Measurements from ENCODE around the gene ORMDL2. TPM values are rescaled to one million over a fixed set of nuclear protein-coding genes. Genes with fewer than 3 reads are reported as not detected.

Gene ORMDL2
- total RNA-seq, 1 experiment from 2014 or later: 25.4 TPM

DNA sequence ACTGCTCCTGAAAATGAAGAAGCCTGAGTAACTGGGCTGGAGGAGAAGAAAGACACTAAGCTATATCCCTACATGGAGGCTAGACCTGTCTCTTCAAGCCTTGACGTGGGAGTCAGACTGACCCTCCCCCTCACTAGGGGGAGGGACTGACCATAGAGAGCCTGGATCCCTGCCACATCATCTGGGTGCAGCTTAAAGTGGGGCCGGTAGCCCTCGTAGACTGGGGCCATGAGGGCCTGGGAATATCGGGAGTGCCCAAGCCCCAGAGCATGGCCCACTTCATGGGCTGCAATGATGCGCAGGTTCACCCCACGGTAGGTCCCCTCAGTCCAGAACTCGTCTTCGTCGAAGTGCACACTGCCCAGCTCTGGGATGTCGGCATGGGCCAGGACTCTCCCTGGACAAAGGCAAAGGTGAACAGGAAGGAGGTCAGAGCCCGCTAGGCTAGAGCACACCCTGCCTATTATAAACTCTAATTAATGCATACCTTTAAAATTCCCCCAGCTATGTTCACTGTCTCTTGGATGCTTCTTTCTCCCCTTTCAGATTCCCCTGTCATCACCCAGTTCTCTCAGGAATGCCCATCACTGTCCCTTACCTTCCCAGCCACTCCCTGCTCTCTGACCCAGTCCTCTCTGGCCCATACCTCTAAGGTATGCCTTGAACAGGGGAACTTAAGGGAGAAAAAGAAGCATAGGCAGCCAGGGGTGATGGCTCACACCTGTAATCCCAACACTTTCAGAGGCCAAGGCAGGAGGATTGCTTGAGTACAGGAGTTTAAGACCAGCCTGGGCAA is 21.7 kb downstream of the ORMDL2 start:
- no peak for DNase-seq
- no peak overlapping the region for H3K27ac ChIP-seq
- H3K4me3 ChIP-seq: no peak overlapping the region
- no peaks in the 10 kb centered on the region for H3K27me3 ChIP-seq
- no peaks in the 10 kb centered on the region for H3K9me3 ChIP-seq (replicated peaks)
- peaks cover 11% of the 10 kb centered on the region for H3K4me1 ChIP-seq
- no peaks in the 10 kb centered on the region for H3K36me3 ChIP-seq

DNA sequence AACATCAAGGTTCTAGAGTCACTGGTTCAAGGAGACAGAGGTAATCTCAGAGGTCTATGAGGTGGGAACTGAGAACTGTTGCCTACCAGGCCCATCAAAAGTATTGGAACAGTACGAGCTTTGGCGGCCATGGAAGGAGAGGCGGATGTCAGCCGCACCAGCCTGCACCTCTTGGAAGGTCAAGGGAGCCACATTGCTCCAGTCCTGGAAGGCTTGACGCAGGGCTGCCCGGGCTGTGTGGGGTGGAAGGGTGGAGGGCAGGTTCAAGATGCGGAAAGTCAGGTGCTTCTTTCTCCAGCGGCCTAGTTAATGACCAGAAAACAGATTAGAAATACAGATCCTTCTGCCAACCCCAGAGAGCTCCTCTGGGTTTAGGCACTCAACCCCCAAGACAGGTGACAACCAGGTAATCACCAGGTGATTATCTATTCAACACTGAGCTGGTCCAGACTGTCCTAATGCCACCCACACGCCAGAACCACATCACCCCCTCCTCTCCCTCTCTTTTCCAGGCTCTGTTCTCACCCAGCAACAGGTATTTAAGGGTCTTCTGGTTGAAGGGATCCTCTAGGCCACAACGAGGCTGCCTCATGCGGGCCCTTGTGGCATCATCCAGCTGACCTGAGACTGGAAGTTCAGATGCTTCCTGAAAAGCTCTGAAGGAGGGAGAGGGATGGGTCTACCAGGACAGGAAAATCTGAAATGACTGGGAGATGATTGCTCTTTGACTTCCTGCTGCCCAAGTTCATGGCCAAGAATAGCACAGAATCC is 22.9 kb downstream of the ORMDL2 start:
- H3K36me3 ChIP-seq: no peaks in the 10 kb centered on the region
- H3K4me1 ChIP-seq: peaks cover 11% of the 10 kb centered on the region
- H3K27me3 ChIP-seq: no peaks in the 10 kb centered on the region
- H3K27ac ChIP-seq: no peak overlapping the region
- no peak overlapping the region for H3K4me3 ChIP-seq
- no peaks in the 10 kb centered on the region for H3K9me3 ChIP-seq (replicated peaks)
- DNase-seq: no peak

DNA sequence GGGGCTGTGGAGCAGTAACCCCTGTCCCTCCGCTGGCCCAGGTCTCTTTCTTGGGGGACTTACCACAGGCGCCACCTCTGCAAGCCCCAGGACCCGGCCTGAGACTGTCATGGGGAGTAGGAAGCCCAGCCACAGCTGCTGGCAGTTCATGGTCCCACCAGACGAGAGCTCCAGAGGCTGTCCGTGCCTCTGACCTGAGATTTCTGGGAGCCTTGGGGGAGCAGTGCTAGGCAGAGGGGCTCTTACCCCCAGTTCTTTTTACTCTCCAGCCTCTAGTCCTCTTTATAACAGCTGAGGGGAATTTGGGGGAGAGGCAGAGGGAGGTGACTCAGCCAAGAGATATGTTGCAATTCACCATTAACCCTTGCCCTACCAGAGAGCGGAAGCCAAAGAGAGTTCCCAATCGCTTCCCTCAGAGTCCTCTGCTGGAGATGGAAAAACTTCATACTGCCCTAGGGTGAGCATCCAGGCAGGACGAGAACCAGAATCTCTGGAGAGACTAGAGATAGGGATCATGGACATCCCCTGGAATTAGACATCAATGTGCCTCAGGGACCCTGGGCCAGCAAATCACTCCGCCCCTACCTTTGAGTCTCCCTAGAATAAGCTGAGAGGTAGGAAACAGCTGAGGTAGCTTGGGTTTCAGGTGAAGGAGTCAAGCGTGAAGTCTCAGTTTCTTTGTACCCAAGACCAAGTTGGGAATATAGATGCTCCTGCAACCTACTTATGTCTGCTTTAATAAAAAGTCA is 25.0 kb downstream of the ORMDL2 start, which contains the start of gene MMP19:
TSS of gene MMP19 (minus strand) at position 256 of the 749 bp plus-strand sequence. CDS start at position 150, 106 bp downstream.
- peak; percentile 57 to 71 for DNase-seq
- Histone ChIP-seq H3K27ac (peak within 1 kb of the TSS; percentile 51), H3K27me3 (no peaks in the 10 kb centered on the region), H3K4me3 (peak within 1 kb of the TSS; percentile 52), H3K4me1 (peaks cover 19% of the 10 kb centered on the region), H3K36me3 (no peaks in the 10 kb centered on the region), H3K9me3 (replicated peaks) (no peaks in the 10 kb centered on the region)

DNA sequence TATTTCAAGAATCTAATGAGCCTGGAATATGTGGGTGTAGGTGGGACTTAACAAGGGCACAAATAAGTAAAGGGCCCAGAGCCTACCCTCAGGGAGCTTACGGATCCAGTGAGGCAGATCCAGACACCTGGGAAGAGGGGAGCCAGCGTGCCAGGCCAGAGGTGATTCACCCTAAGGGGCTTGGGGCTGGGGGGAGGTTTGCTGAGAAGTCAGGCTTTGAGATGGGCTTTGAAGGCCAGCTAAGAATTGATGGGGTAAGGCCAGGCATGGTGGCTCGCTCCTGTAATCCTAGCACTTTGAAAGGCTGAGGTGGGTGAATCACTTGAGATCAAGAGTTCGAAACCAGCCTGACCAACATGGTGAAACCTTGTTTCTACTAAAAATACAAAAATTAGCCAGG is 25.6 kb downstream of the ORMDL2 start:
- H3K4me3 ChIP-seq: no peak overlapping the region
- H3K4me1 ChIP-seq: peaks cover 20% of the 10 kb centered on the region
- H3K9me3 ChIP-seq (replicated peaks): no peaks in the 10 kb centered on the region
- H3K27me3 ChIP-seq: no peaks in the 10 kb centered on the region
- no peaks in the 10 kb centered on the region for H3K36me3 ChIP-seq
- no peak for DNase-seq
- H3K27ac ChIP-seq: no peak overlapping the region

DNA sequence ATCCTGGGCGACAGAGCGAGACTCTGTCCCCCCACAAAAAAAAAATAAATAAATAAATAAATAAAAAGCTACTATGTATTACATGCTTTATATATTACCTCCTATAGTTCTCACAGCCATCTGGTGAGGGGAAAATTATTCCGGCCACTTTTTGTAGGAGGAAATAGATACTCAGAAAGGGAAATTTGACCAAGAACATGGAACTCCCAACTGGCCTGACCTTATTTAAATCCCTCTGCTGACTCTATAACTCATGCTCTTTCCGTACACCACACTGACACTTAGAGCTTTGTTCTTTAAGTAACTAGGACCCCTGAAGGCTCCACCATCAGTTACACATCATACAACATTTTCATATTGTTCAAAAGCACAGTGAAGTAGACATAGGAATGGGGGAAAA is 27.1 kb downstream of the ORMDL2 start:
- Histone ChIP-seq H3K27ac (no peak overlapping the region), H3K4me3 (no peak overlapping the region), H3K27me3 (no peaks in the 10 kb centered on the region), H3K36me3 (no peaks in the 10 kb centered on the region), H3K9me3 (replicated peaks) (no peaks in the 10 kb centered on the region), H3K4me1 (peaks cover 24% of the 10 kb centered on the region)
- no peak for DNase-seq

DNA sequence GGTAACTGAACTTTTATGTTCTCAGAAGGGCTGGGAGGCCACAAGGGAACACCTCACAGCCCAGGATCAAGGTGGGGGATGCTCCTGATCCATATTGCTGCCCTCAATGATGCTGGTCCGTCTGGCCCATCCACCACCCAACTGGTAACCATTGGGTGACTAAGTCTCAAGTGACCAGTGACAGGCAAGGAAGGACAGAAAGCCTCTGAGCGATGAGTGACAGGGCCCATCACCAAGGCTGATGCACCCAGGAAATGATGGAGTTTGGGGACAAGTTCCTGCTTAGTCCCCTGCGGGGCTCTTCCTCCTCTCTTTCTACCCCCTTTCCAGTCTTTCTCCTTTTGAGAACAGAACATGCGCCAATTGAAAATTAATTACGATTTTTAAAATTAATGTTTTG is 27.5 kb downstream of the ORMDL2 start:
- Histone ChIP-seq H3K27ac (no peak overlapping the region), H3K36me3 (no peaks in the 10 kb centered on the region), H3K27me3 (no peaks in the 10 kb centered on the region), H3K4me3 (no peak overlapping the region), H3K9me3 (replicated peaks) (no peaks in the 10 kb centered on the region), H3K4me1 (peaks cover 24% of the 10 kb centered on the region)
- DNase-seq: no peak

DNA sequence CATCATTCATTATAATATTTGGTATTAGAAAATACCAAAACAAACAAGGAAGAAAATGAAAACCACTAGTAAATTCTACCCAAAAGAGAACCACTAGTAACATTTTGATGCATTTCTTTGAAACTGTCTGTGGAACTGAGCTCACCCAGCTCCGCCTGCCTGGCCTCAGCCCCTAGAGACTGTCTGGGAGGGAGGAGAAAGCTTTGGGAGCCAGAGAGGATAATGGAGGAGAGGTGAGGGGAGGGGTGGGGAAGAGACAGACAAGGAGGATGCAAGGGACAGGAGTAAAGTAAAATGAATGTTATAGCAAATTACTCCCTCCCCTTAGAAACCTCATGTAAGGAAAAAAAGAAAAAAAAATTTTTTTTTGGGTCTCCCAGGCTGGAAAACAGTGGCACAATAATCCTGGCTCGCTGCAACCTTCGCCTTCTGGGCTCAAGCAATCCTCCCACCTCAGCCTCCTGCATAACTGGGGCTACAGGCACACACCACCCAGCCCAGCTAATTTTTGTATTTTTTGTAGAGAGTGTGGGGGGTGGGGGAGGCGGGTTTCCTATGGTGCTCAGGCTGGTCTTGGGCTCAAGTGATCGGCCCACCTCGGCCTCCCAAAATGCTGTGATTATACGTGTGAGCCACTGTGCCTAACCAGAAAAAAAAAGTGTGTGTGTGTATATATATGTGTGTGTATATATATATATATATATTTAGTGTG is 28.1 kb downstream of the ORMDL2 start:
- no peak for DNase-seq
- Histone ChIP-seq H3K4me3 (no peak overlapping the region), H3K36me3 (no peaks in the 10 kb centered on the region), H3K27ac (no peak overlapping the region), H3K9me3 (replicated peaks) (no peaks in the 10 kb centered on the region), H3K4me1 (peaks cover 24% of the 10 kb centered on the region), H3K27me3 (no peaks in the 10 kb centered on the region)

DNA sequence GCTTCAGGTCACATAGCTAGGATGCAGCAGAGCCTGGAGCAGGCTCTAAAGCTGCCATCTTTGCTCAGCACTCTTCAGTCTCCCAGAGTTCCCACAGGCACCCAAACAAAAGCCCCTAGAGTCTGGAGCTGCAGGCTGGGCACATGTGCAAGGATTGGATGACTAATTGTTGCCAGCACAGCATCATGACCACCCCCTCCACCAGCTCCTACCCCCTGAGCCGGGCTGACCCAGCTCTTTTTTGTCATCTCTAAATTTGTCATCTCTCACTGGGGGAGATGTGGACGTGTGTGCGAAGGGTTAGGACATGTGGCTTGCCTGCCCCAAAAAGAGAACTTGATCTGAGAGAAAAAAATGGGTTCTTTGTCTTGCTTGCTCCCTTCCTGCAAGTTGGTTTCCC is 29.2 kb downstream of the ORMDL2 start:
- H3K27ac ChIP-seq: peak overlapping the region; percentile 15; the same call in 1 of the 2 replicates
- H3K36me3 ChIP-seq: no peaks in the 10 kb centered on the region
- peak; percentile 17 to 36 for DNase-seq
- H3K27me3 ChIP-seq: no peaks in the 10 kb centered on the region
- no peak overlapping the region; the same call in 1 of the 2 replicates for H3K4me3 ChIP-seq
- no peaks in the 10 kb centered on the region for H3K9me3 ChIP-seq (replicated peaks)
- peaks cover 24% of the 10 kb centered on the region for H3K4me1 ChIP-seq

DNA sequence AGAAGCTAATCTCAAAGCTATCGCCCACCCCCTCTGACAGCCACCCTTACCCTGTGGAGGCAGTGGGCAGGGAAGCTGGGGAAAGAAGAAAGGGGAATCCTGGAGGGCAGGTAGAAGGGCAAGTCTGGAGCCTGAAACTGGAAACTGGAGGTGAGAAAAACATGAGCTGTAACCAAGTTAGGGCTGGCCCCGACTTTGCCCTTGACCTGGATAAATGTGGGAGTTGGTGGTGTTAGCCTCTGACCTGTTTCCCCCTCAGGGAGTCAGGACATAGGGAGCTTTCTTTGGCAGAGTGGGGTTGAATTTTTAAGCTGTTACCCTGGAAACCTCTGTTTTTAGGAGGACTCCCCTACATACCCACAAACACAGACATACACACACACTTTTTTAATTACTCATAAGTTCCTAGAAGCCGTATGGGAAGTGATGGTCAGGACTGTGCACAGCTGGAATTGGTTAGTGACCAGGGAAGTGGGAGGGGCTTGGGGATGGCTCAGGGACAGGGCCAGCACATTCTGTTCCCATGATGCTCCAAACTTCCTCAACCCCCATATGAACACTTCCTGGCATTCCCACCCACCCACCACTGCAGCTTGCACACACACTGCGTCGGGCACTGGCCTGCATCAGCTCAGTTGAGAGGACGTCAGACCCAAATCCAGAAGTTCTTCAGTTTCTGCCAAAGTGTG is 29.9 kb downstream of the ORMDL2 start:
- H3K4me1 ChIP-seq: peaks cover 20% of the 10 kb centered on the region
- peak overlapping the region; percentile 17 for H3K4me3 ChIP-seq
- no peaks in the 10 kb centered on the region for H3K27me3 ChIP-seq
- DNase-seq: peak; percentile 85 to 86
- H3K9me3 ChIP-seq (replicated peaks): no peaks in the 10 kb centered on the region
- peak overlapping the region; percentile 15 for H3K27ac ChIP-seq
- H3K36me3 ChIP-seq: no peaks in the 10 kb centered on the region

DNA sequence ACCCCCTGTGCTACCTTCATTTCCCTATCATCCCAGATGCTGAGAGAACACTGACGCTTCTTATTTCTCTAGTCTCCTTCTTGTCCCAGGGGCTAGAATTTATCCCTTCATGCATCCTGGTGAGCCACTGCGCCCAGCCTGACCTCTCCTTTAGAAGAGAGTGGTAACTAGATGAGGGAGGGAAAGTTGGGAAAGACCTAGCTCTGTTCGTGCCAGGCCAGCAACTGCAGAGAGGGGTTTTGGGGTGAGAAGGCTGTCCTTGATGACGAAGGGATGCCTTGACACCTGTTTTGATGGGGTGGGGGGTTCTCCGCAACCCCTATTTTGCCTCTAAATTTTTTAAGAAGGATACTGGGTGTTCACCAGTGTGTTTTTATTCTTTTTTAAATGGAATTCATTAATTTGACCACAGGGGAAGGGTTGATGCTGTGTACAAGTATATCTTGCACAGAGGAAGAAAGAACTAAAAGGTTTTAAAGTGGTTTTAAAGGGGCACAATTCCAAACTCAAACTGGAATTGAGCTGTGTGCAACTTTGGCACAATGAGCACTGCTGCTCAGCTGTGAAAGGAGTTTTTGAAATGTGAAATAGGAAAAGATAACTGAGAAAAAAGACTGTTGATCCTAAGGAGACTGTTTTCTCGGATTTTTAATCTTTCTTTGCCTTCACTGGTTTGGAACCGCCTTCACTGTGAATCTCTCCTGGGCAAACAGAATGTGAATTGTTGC is 31.9 kb downstream of the ORMDL2 start:
- Histone ChIP-seq H3K27me3 (no peaks in the 10 kb centered on the region), H3K27ac (no peak overlapping the region), H3K4me3 (no peak overlapping the region), H3K9me3 (replicated peaks) (no peaks in the 10 kb centered on the region), H3K36me3 (no peaks in the 10 kb centered on the region), H3K4me1 (peaks cover 13% of the 10 kb centered on the region; the same call in 1 of the 2 replicates)
- DNase-seq: no peak

DNA sequence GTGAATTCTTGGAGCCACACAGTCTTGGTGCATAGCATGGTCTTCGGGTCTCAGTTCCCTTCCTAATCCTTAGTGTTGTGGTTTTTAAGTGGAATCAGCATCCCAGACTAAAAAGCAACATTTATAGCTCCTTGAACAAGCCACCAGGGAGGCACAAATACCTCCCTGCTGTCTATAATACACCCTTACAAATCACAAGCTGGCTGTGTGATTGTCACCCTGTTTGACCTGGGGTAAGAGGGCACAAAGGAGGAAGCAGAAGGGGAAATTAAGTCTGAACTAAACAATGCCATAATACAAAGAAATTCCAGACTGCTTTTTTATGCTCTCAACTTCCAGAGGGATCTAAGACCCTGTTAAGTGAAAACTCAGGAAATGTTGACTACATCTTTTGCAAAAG is 32.6 kb downstream of the ORMDL2 start:
- DNase-seq: no peak
- no peak overlapping the region for H3K4me3 ChIP-seq
- no peaks in the 10 kb centered on the region; the same call in 1 of the 2 replicates for H3K27me3 ChIP-seq
- H3K36me3 ChIP-seq: no peaks in the 10 kb centered on the region
- H3K27ac ChIP-seq: no peak overlapping the region
- peaks cover 13% of the 10 kb centered on the region; the same call in 1 of the 2 replicates for H3K4me1 ChIP-seq
- H3K9me3 ChIP-seq (replicated peaks): no peaks in the 10 kb centered on the region

DNA sequence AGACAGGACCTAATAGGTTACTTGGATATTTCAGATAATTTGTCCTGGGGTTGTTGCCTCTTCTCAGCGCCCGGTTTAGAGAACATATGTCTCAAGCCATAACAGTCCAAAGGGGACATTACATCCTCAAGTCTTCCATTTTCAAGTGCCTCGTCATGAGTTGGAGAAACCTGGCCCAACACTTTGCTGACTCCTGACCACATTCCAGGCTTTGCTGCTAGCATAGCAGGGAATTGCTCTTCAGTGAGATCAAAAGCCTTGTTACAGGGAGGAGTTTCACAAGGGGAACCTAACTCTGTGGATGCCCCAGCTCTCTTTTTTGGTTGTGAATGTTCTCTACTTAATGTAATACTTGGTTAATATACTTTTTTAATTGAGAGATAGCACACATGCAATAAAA is 33.1 kb downstream of the ORMDL2 start:
- Histone ChIP-seq H3K27ac (no peak overlapping the region), H3K4me1 (peaks cover 13% of the 10 kb centered on the region; the same call in 1 of the 2 replicates), H3K4me3 (no peak overlapping the region), H3K36me3 (no peaks in the 10 kb centered on the region), H3K27me3 (no peaks in the 10 kb centered on the region; the same call in 1 of the 2 replicates), H3K9me3 (replicated peaks) (no peaks in the 10 kb centered on the region)
- DNase-seq: no peak

DNA sequence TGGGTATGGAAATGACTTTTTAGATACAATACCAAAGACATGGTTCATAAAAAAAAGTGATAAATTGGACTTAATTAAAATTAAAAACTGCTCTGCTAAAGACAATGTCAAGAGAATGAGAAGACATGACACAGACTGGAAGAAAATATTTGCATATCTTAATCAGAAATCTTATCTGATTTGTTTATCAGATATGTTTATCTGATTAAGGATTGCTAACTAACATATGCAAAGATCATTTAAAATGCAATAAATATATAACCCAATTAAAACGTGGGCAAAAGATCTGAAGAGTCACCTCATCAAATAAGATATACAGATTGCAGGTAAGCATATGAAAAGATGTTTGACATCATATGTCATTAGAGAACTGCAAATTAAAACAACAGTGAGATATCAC is 34.9 kb downstream of the ORMDL2 start:
- no peaks in the 10 kb centered on the region for H3K9me3 ChIP-seq (replicated peaks)
- H3K4me3 ChIP-seq: no peak overlapping the region
- no peak overlapping the region for H3K27ac ChIP-seq
- DNase-seq: no peak
- no peaks in the 10 kb centered on the region for H3K36me3 ChIP-seq
- no peaks in the 10 kb centered on the region; the same call in 1 of the 2 replicates for H3K27me3 ChIP-seq
- peaks cover 6% of the 10 kb centered on the region; the same call in 1 of the 2 replicates for H3K4me1 ChIP-seq

Measured in SJCRH30 (cell line).